Ishikawa (cell line): Measurements from ENCODE around the gene RBP3.

ENCODE experiments used
- CEBPB ChIP-seq: IDR thresholded peaks from 2 replicates; pipeline ENCODE4 v1.6.1; 2012
- CREB1 ChIP-seq: IDR thresholded peaks from 2 replicates; pipeline ENCODE4 v1.6.1; 2012; ENCODE audit warnings: low read depth
- EGR1 ChIP-seq: IDR thresholded peaks from 2 replicates; pipeline ENCODE4 v1.6.1; 2012
- EP300 ChIP-seq: IDR thresholded peaks from 2 replicates; pipeline ENCODE4 v1.6.1; 2012; ENCODE audit warnings: borderline replicate concordance
- FOXM1 ChIP-seq: IDR thresholded peaks from 2 replicates; pipeline ENCODE4 v1.6.1; 2012; ENCODE audit warnings: low read depth, borderline replicate concordance
- NFIC ChIP-seq: IDR thresholded peaks from 2 replicates; pipeline ENCODE4 v1.6.1; 2012
- RAD21 ChIP-seq: IDR thresholded peaks from 2 replicates; pipeline ENCODE4 v1.6.1; 2012; ENCODE audit warnings: low read depth
- TAF1 ChIP-seq: IDR thresholded peaks from 2 replicates; pipeline ENCODE4 v1.6.1; 2012; ENCODE audit warnings: low read depth, mild to moderate bottlenecking
- TCF12 ChIP-seq: IDR thresholded peaks from 2 replicates; pipeline ENCODE4 v1.6.1; 2012; ENCODE audit warnings: low read depth
- TEAD4 ChIP-seq: IDR thresholded peaks from 2 replicates; pipeline ENCODE4 v1.6.1; 2012
- YY1 ChIP-seq: IDR thresholded peaks from 2 replicates; pipeline ENCODE4 v1.6.1; 2012; ENCODE audit warnings: low read depth
- ZBTB7A ChIP-seq: IDR thresholded peaks from 2 replicates; pipeline ENCODE4 v1.6.1; 2012; ENCODE audit warnings: low read depth
- TF ChIP-seq, protein P1 (sequence below): IDR thresholded peaks from 2 replicates; pipeline ENCODE4 v1.6.1; 2012
- TF ChIP-seq, protein P2 (sequence below): IDR thresholded peaks from 2 replicates; pipeline ENCODE4 v1.6.1; 2012; ENCODE audit warnings: low read depth, mild to moderate bottlenecking

RBP3 gene

DNA sequence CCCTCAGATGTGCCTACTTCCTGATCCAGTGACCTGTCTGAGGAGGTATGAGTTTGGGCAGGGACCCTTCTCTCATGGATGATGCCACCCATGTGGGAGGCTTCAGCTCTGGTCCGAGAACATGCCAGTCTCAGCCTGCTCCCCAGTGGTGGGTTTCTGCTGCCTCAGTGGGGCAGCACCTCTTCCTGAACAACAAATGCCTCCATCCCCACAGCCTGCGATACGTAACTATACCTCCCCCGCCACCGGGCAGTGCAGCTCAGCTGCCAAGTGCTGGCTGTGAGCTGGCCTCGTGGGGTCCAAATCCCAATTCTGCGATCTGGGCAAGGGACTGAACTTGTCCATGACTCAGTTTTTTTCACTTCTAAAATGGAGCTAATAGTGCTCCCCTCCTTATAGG, 45.1 kb upstream of the RBP3 start:
- TF ChIP-seq YY1 (no peak), CEBPB (no peak), TCF12 (no peak)
- TF ChIP-seq, protein P1, sequence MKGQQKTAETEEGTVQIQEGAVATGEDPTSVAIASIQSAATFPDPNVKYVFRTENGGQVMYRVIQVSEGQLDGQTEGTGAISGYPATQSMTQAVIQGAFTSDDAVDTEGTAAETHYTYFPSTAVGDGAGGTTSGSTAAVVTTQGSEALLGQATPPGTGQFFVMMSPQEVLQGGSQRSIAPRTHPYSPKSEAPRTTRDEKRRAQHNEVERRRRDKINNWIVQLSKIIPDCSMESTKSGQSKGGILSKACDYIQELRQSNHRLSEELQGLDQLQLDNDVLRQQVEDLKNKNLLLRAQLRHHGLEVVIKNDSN = no peak
- TF ChIP-seq, protein P2, sequence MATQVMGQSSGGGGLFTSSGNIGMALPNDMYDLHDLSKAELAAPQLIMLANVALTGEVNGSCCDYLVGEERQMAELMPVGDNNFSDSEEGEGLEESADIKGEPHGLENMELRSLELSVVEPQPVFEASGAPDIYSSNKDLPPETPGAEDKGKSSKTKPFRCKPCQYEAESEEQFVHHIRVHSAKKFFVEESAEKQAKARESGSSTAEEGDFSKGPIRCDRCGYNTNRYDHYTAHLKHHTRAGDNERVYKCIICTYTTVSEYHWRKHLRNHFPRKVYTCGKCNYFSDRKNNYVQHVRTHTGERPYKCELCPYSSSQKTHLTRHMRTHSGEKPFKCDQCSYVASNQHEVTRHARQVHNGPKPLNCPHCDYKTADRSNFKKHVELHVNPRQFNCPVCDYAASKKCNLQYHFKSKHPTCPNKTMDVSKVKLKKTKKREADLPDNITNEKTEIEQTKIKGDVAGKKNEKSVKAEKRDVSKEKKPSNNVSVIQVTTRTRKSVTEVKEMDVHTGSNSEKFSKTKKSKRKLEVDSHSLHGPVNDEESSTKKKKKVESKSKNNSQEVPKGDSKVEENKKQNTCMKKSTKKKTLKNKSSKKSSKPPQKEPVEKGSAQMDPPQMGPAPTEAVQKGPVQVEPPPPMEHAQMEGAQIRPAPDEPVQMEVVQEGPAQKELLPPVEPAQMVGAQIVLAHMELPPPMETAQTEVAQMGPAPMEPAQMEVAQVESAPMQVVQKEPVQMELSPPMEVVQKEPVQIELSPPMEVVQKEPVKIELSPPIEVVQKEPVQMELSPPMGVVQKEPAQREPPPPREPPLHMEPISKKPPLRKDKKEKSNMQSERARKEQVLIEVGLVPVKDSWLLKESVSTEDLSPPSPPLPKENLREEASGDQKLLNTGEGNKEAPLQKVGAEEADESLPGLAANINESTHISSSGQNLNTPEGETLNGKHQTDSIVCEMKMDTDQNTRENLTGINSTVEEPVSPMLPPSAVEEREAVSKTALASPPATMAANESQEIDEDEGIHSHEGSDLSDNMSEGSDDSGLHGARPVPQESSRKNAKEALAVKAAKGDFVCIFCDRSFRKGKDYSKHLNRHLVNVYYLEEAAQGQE = no peak

DNA sequence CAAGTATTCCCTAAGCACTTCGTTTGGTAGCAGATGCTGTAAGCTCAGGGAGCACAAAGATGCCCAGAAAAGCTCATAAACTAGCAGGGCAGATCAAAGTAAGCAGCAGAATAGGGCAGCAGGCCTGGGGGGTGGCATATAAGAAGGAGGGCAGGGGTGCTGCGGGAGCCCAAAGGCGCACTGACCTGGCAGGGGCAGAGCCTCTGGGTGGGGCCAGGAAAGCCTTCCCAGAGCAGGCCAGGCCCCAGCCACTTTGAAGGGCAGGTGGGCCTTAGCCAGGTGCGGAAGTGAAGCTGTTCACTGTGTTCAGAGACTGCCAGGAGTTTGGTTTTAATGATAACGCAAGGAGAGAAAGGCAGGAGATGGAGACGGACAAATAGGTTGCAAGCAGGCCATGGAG, 44.3 kb upstream of the RBP3 start:
- TF ChIP-seq, protein P2 = no peak

DNA sequence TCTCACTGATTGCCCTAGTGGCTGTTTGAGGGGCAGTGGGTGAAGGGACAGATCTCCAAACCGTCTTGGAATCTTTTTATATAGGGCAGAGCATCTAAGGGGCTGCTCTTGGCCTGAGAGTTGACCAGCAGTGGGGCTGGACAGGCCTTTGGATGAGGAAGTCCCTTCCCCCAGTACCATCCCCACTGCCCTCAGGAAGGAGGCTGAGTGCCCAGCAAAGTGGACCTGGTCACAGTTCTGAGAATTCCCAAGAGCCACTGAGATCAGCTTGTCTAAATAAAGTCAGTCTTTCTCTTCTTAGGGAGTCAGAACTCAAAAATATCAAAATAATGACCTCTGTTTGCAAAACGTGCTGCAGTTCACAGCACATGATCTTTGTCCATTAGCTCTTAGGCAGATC, 42.6 kb upstream of the RBP3 start:
- TF ChIP-seq TEAD4 (no peak), TAF1 (no peak), TCF12 (no peak), CEBPB (no peak), RAD21 (no peak), ZBTB7A (no peak), EP300 (no peak), CREB1 (no peak), NFIC (no peak)
- TF ChIP-seq, protein P2 = no peak
- TF ChIP-seq, protein P1 = no peak

DNA sequence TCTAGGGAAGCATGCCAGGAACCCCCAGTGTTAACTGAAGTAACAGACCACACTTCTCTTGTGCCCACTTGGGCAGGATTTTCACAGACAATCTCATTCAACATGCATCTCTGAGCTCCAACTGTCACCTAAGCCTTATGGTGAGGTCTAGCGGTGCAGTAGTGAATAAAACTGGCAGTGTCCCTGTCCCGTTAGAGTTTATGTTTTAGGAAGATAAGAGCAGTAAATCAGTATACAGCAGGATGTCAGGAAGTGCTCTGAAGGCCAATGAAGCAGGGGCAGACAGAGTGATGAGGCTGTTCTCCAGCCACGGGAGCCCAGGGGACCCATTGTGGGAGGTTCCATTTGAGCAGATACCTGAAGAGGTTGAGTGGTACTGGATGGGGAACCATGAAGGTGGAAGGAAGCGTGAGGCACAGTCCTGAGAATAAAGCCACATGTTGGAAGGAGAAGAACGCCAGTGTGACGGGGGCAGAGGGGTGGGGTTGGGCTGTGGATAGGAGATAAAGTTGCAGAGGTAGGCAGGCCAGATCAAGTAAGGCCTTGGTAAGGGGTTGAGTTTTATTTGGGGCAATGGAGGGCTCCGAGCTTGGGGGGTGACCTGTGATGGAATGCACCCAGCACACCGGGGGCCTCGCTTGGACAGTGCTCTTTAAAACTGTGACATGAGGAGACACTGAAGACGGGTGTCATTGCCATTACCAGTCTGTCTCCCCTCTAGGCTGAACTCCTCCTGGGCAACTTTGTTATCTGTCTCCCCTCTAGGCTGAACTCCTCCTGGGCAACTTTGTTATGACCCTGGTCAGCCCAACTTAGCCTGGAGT, 41.6 kb upstream of the RBP3 start:
- TF ChIP-seq, protein P2 = no peak
- no peak for TF ChIP-seq CEBPB
- no peak for TF ChIP-seq TCF12
- TF ChIP-seq EGR1 = no peak
- TF ChIP-seq, protein P1 = no peak
- no peak for TF ChIP-seq CREB1
- no peak for TF ChIP-seq EP300
- no peak for TF ChIP-seq FOXM1
- TF ChIP-seq ZBTB7A = no peak
- TF ChIP-seq TEAD4 = no peak
- TF ChIP-seq TAF1 = no peak
- no peak for TF ChIP-seq NFIC
